Stimulated activated CD4-positive, alpha-beta T cell treated with anti-CD3 and anti-CD28 coated beads, Interleukin-2, amount 100 ng/mL, for 4 hours (primary cell): ENCODE results near the gene PIK3CG.
"Not testable (repeated sequence)": the region's sequence is repeated elsewhere in the genome, so short reads cannot be mapped to it uniquely, and the experiment has no call there.

ENCODE experiments used
- DNase-seq: peaks from one replicate; pipeline ENCODE4 v3.0.0-alpha.2; 2020; ENCODE audit warnings: low read depth

PIK3CG gene

GRCh38 chr7:106887421-106887820 lies 22.3 kb downstream of the PIK3CG start:
- DNase-seq, result no peak

- DNase-seq, result no peak
Observed at GRCh38 chr7:106888204-106888603, 23.1 kb downstream of the PIK3CG start.

- DNase-seq, result no peak
Observed at GRCh38 chr7:106890952-106891351, 25.9 kb downstream of the PIK3CG start.

- no peak for DNase-seq
Observed at GRCh38 chr7:106891548-106892410, 26.7 kb downstream of the PIK3CG start.

GRCh38 chr7:106893591-106893990 lies 28.5 kb downstream of the PIK3CG start:
- DNase-seq, result no peak

- DNase-seq, result no peak
Observed at GRCh38 chr7:106895246-106895864, 30.3 kb downstream of the PIK3CG start.

- no peak for DNase-seq
Observed at GRCh38 chr7:106896231-106896630, 31.1 kb downstream of the PIK3CG start.

GRCh38 chr7:106897553-106897952 lies 32.5 kb downstream of the PIK3CG start:
- DNase-seq, result not testable (repeated sequence)

GRCh38 chr7:106898967-106899366 lies 33.9 kb downstream of the PIK3CG start:
- not testable (repeated sequence) for DNase-seq

GRCh38 chr7:106901828-106902441 lies 36.9 kb downstream of the PIK3CG start:
- DNase-seq, result no peak

- no peak for DNase-seq
Observed at GRCh38 chr7:106905734-106906133, 40.7 kb downstream of the PIK3CG start.

- DNase-seq, result no peak
Observed at GRCh38 chr7:106911959-106912358, 46.9 kb downstream of the PIK3CG start.

GRCh38 chr7:106914018-106914607 lies 49.0 kb downstream of the PIK3CG start:
- DNase-seq, result no peak

- DNase-seq, result no peak
Observed at GRCh38 chr7:106915407-106915806, 50.3 kb downstream of the PIK3CG start.

- DNase-seq, result no peak
Observed at GRCh38 chr7:106915873-106916272, 50.8 kb downstream of the PIK3CG start.

GRCh38 chr7:106916679-106917078 lies 51.6 kb downstream of the PIK3CG start:
- no peak for DNase-seq

- DNase-seq, result no peak
Observed at GRCh38 chr7:106918991-106919390, 53.9 kb downstream of the PIK3CG start.

- not testable (repeated sequence) for DNase-seq
Observed at GRCh38 chr7:106924468-106924867, 59.4 kb downstream of the PIK3CG start.

GRCh38 chr7:106926892-106927291 lies 61.8 kb downstream of the PIK3CG start:
- no peak for DNase-seq

GRCh38 chr7:106927536-106927935 lies 62.5 kb downstream of the PIK3CG start:
- no peak for DNase-seq

GRCh38 chr7:106929616-106930015 lies 64.5 kb downstream of the PIK3CG start:
- not testable (repeated sequence) for DNase-seq

- DNase-seq, result no peak
Observed at GRCh38 chr7:106936236-106936635, 71.2 kb downstream of the PIK3CG start.

GRCh38 chr7:106938122-106938521 lies 73.0 kb downstream of the PIK3CG start:
- DNase-seq, result not testable (repeated sequence)
